Sigmoid colon (tissue), 4 donors: ENCODE measurements around the gene LETM1.

Experiments
- CTCF ChIP-seq, 4 experiments: fragments of 450-650 bp in 3 of 4; fragments of 200-600 bp in 1 of 4; IDR thresholded peaks; one replicate each; pipeline ENCODE4 v1.5.1; 2016 to 2019; ENCODE audit warnings: antibody characterized with exemption in 4 of 4, mild to moderate bottlenecking in 3 of 4, moderate library complexity in 2 of 4
- EP300 ChIP-seq, 4 donors: sonication (generic); formaldehyde crosslinking; IDR thresholded peaks; one replicate each; pipeline ENCODE4 v1.6.1; 2017; ENCODE audit warnings: antibody characterized with exemption in 4 of 4
- POLR2A ChIP-seq, 2 donors: fragments of 450-650 bp; IDR thresholded peaks; one replicate each; pipeline ENCODE4 v1.6.1; 2016; ENCODE audit warnings: antibody characterized with exemption in 2 of 2, mild to moderate bottlenecking in 2 of 2, moderate library complexity in 2 of 2
- POLR2AphosphoS5 ChIP-seq, 4 donors: sonication (generic); formaldehyde crosslinking; IDR thresholded peaks; one replicate each; pipeline ENCODE4 v1.6.1; 2017; ENCODE audit warnings: antibody characterized with exemption in 4 of 4

- TF ChIP-seq EP300 (IDR thresholded peaks at IDR 0.05): no peak
- TF ChIP-seq CTCF (IDR thresholded peaks at IDR 0.05): no peak
- TF ChIP-seq POLR2A (IDR thresholded peaks at IDR 0.05): no peak
- no peak for TF ChIP-seq POLR2AphosphoS5 (IDR thresholded peaks at IDR 0.05)
Measured at GRCh38 chr4:1802720-1803522, 53.0 kb downstream of the LETM1 start.
